HS-5 (cell line): Measurements from ENCODE around the gene NUDT3.
"Not testable (repeated sequence)": the region's sequence is repeated elsewhere in the genome, so short reads cannot be mapped to it uniquely, and the experiment has no call there.

Source experiments
- DNase-seq: peaks from one replicate; pipeline ENCODE4 v3.0.0-alpha.2; 2012; ENCODE audit warnings: low read depth

The NUDT3 gene

DNA sequence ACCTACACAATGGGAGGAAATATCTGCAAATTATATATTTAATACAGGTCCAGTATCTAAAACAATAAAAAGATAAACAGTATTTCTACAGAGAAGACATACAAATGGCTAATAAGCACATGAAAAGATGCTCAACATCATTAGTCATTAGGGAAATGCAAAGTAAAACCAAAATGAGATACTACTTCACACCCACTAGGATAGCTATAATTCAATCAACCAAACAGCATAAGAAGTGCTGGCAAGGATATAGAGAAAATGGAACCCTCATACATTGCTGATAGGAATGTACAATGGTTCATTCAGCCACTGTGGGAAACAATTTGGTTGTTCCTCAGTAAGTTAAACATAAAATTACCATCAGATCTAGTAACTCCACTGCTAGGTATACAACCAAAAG, 48.7 kb downstream of the NUDT3 start:
- no peak for DNase-seq

DNA sequence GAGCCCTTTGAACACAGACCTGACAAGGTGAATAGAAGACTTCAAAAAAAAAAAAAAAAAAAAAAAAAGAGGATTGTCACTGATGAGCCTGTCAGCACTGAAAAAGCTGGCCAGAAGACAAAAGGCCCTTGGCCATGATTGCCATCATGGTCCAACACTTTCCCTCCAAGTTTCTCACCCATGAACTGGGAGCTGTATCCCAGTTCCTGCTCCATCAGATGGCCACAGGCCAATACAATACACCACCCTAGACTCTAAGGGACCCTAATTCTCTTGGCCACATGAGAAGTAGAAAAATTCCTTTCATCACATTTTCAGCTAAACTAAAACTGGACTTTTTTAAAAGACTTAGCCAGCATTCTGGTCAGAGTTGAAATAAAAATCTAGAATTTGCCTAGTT, 50.2 kb downstream of the NUDT3 start:
- no peak for DNase-seq

DNA sequence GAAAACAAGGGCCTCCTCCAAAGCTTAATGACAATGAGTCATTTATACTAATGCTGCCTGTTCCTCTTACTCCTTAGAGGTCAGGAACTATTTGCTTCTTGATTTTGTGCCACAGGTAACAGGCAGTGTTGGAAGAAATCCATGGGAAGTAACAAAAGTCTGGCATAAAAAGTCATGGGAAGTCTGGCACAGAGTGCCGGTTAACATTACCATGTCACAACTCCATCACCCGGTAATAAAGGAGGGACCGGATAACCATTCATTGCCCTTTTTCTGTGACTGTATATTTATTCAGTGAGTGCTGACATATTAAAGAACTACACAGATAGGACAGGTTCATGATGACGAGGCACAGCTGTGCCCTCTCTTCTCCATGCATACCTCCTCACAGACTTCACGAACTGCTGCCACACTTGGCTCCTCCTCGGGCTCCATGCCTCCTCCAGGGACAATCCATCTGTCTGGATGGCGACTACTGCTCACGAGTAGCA, 50.9 kb downstream of the NUDT3 start:
- DNase-seq, result no peak

DNA sequence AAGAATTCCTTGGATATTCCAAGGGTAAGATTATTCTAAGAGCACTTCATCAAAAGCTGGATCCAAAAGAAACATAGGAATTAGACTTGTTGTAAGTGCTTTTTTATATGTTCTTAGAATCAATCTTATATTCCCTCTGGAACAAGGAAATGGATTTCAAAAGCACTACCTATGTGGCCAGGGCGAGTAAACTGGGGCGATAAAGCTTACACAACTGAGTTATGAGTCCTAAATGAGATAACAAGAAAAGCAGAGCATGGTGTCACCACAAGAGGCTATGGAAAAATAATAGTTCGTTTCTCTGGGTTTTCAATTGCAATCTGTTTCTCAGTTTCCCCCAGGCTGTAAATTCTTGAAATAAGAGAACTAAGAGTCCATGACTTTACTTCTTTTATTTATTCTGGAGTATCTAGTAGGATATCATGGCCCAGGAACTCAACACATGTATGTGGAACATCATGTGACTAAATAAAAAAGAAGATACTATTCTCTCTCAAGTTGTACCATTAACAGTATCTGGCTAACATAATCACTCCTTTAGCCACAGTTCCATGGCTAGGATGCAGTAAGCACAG, 51.5 kb downstream of the NUDT3 start:
- DNase-seq, result no peak

DNA sequence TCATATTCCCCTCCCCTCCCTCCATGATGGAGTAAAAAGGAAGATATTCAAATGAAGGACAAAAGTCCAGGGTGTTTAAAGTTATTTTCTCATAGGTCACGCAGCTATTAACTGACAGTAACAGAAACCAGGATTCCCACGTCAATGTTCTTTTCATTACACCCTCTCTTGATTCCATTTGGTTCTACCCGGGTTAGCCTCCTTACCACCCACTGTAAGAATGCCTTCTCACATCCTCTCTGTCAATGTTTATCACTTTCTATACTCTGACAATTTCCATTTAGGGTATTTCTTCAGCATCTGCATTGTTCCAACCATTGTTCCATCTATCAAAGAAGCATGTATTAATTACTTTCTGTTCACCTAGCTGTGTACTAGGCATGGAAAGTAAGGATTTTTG, 52.1 kb downstream of the NUDT3 start:
- DNase-seq, result no peak

DNA sequence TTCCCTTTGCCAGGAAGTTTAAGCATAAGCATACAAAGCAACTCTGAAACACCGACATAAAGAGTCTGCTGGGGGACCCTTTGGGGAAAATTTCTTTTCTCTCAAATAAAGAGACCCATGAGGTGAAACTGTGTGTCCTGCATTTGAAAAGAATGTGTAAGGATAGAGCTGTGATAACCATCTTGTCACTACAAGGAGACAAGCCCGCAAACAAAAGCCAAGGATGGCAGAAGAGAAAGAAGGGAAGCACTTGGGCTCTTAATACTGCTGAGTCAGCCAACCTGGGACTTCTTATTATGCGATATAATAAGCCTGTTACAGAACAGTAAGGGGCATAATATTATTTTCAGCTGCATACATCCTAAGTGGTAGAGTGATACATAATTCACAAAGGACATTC, 52.5 kb downstream of the NUDT3 start:
- DNase-seq, result no peak

DNA sequence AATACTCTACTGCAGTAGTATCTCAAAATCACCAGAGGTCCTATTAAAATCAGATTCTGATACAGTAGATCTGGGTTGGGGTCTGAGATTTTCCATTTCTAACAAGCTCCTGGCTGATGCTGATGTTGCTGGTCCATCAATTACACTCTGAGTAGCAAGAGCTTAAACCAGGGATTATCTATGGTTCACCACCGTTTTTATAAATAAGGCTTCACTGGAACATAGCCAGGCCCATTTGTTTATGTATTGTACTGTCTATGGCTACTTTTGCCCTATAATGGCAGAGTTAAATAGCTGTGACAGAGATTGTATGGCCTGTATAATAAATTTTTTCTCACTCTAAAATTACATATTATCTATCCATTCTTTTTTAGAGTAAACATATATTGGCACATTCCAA, 53.0 kb downstream of the NUDT3 start:
- no peak for DNase-seq

DNA sequence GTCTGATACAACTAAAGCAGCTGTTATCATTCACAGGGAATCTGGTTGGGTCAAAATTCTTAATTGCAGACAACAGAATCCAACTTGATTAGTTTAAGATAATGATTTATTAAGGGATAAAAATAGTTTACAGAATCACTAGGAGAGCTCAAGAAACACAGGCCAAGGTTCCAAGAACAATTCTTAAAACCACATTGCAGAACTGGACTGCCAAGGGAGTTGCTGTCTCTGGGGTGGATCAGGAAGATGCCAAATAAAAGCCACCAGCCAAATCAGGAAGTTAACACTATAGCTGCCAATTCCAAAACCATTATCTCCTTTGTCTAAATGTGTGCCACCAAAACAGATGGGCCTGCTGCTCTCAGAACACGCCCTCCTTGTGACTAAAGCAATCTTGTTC, 53.7 kb downstream of the NUDT3 start:
- no peak for DNase-seq

DNA sequence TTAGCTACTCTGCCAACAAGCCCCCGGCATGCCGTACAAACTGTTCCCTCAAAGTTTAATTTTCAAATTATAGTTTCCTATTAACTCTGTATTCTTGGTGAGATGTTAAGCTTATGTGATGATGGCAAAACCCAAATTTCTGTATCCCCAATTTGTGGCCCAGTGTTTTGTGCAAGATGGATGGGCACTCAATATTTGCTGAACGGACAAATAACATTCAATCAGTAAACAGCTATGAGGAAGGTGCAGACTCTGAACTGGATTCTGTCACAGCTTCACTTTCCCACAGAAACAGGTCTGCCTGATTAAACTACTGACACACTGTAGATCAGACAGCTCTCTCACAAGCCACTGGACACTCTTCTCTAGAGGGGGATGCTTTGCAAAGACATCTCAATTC, 54.1 kb downstream of the NUDT3 start:
- DNase-seq, result no peak

DNA sequence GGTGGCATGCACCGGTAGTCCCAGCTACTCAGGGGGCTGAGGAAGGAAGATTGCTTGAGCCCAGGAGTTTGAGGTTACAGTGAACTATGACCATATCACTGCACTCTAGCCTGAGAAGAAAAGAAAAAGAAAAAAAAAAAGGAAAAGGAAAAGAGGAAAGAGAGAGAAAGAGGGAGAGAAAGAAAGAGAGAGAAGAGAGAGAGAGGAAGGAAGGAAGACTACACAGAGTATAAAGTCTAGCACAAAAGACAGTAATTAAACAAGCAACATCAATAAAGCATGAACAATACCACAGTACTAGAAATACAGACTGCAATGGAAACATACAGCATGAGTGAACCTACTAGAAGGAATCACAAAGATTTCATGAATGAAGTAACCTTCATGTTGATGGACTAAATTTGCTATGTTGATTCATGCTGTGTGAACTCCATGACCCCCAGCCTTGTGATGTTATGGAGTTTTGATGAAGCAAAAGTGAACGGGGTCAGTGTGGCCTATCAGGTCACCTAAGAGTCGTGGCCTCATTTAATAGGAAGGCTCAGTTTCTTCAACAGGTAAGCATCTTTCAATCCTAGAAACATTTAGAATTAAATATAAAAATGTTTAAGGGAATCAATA, 57.6 kb downstream of the NUDT3 start:
- no peak for DNase-seq

DNA sequence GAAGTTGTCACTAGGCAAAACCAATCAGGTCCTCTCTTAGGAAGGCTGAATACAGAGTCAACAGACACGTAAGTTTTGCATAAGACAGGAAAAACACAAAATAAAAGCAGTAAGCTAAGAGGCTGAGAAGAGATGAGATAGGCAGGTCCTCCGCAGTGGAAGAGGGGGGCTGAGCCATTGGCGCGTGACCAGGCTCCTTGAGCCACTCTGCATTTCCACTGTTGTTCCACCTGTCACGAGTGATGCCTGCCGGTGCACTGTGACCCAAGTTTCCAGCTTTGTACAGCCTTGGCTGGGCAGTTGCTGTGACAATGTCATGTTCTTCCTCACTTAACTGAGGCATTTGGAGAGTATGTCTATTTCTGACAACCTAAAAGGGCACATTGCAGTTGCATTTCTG, 58.6 kb downstream of the NUDT3 start:
- no peak for DNase-seq

DNA sequence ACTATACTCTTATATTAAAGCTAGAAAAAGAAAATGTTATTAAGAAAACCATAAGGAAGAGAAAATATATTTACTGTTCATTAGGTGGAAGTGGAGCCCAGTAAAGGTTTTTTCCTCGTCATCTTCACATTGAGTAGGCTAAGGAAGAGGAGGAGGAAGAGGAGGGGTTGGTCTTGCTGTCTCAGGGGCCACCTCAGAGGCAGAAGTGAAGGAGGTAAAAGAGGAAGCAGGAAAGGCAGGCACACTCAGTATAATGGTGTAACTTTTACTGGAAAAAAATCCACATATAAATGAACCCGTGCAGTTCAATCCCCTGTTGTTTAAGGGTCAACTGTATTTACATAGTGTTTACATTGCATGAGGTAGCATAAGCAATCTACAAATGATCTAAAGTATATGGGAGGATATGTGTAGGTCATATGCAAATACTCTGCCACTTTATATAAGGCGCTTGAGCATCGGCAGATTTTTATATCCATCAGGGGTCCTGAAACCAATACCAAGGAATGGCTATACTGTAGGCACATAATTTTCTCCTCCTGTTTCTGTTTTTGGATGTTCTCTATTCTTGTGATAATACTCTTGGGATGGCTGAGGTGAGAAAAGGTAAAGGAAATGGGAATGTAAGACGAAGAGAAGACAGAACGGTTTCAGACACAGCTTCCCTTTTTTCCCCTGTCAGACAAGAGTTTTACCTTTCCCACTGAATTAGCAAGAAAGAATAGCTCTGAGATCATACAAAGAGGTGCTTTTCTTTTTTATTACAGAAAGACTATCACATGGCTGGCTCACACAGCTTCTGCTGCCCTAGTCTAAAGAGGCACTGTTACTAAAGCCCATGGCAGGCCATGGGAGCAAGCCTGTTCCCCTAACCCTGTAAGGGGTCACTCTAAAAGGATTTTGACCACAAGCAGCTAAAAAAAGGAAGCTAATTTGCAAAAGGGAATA, 59.9 kb downstream of the NUDT3 start:
- DNase-seq, result no peak

DNA sequence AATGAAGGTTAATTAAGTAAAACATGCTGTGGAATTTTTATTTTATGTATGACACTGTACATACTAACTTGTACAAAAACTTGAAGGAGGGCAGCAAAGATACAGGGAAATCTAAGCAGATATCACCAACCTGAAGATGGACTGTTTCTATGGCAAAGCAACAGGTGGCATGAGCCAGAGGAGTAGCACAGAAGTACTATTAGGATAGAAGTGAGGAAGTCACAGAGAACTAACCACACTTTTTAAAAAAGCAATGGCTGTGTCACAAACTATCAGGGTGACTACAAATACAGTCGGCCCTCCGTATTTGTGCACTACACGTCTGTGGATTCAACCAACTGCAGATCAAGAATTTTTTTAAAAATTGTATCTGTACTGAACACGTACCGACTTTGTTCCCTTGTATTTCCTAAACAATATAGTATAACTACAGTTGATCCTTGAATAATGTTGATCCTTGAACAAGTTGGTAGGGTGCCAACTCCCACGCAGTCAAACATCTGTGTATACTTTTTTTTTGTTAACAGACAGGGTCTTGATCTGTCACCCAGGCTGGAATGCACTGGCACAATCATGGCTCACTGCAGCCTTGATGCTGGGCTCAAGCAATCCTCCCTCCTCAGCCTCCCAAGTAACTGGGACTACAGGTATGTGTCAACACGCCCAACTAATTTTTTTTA, 61.0 kb downstream of the NUDT3 start:
- DNase-seq, result no peak

DNA sequence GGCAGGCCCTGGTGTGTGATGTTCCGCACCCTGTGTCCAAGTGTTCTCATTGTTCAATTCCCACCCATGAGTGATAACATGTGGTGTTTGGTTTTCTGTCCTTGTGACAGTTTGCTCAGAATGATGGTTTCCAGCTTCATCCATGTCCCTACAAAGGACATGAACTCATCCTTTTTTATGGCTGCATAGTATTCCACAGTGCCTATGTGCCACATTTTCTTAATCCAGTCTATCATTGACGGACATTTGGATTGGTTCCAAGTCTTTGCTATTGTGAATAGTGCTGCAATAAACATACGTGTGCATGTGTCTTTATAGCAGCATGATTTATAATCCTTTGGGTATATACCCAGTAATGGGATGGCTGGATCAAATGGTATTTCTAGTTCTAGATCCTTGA, 62.7 kb downstream of the NUDT3 start:
- DNase-seq, result not testable (repeated sequence)

DNA sequence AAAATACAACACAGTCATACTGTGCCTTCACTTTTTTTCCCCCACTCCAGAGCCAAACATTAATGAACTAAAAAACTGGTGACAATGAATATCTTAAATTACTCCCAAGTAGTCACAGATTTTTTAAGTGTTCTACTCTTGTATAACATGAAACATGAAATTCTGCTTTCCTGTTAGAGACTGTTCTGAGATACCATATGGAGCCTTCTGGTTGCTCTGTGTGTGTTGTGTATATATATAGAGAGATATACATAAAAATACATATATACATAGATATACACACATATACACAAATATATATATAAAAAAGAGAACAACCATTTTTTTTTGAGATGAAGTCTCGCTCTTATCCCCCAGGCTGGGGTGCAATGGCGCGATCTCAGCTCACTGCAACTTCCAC, 63.5 kb downstream of the NUDT3 start:
- DNase-seq, result no peak

DNA sequence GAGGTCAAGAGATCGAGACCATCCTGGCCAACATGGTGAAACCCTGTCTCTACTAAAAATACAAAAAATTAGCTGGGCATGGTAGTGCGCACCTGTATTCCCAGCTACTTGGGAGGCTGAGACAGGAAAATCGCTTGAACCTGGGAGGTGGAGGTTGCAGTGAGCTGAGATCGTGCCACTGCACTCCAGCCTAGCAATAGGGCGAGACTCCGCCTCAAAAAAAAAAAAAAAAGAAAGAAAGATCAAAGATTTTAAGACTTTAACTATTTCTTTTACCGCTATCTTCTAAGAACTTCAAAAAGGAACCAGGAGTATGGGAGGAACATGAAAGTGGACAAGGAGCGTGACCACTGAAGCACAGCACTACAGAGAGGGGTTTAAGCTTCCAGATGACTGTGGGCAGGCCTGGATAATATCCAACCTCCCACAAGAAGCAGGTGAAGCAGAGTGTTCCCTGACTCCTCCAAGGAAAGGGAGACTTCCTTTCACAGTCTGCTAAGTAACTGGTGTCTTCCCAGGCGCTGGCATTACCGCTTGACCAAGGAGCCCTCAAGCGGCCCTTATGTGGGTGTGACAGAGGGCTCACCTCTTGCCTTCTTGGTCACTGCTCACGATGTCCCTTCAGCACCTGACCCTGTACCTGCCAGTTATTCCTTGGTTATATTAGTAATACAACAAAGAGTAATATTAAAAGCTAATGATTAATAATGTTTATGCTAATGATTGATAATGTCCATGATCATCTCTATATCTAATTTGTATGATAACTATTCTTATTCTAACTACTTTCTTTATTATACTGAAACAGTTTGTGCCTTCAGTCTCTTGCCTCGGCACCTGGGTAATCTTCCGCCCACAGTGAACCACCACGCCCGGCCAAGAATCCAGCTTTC, 64.9 kb downstream of the NUDT3 start:
- DNase-seq, result not testable (repeated sequence)

DNA sequence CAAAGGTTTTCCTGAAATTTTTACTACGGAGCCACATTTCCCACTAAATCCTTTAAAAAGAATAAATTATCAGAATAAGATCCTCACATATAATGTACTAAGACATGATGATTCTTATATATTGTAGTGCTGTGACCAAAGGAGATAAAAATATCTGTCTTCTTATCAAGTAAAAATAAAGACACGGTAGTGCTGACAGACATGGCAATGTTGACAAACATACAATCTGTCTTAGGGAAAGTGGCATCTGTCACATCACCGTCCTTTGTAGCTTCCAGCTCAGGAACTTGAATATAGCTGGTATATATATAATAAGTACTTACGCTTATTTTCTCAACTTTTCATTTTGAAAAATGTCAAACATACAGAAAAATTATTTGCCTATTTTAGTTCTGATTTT, 66.8 kb downstream of the NUDT3 start:
- no peak for DNase-seq

DNA sequence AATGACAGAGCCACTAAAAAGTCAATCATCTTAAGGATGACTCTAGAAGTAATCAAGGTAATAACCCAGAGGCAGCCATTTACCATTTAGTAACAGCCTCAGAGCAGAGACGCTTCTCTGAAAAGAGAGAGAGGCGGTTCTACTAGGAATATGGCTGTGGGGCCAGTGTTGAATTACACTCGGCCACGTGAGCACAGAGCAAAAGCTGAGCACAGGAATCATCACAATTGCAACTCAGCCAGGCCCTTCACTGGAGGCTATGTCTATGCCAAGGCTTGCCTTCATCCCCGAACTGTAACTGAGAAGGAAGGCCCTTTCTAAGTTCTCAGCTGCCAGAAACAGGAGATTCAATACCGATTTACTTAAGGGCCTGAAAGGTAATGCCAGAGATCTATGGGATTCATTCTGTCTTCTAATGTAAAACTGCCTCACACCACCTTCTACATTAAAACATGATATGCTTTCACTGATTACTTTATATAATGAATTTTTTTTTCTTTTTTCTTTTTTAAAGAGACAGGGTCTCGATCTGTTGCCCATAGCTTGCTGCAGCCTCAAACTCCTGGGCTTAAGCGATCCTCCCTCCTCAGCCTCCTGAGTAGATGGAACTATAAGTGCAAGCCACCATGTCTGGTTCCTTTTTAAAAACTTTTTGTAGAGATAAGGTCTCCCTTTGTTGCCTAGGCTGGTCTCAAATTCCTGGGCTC, 67.6 kb downstream of the NUDT3 start:
- no peak for DNase-seq

DNA sequence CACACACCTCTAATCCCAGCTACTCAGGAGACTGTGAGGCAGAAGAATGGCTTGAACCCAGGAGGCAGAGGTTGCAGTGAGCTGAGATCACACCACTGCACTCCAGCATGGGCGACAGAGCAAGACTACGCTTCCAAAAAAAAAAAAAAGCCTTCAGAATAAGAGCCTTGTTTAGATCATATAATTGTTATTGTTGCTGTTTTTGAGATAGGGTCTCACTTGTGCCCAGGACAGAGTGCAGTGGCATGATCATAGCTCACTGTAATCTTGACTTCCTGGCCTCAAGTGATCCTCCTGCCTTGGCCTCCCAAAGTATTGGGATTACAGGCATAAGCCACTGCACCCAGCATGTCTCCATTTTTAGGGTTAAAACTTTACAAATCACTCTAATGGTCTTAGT, 68.2 kb downstream of the NUDT3 start:
- DNase-seq, result not testable (repeated sequence)

DNA sequence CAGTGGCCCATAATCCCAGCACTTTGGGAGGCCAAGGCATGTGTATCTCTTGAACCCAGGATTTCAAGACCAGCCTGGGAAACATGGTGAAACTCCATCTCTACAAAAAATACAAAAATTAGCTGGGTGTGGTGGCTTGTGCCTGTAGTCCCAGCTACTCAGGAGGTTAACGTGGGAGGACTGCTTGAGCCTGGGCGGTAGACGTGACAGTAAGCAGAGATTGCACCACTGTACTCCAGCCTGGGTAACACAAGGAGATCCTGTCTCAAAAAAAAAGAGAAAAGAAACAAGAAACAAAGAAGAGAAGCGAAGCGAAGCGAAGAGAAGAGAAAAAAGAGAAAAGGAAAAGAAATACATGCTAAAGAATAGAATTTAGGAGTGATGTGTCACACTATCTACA, 69.2 kb downstream of the NUDT3 start:
- no peak for DNase-seq

DNA sequence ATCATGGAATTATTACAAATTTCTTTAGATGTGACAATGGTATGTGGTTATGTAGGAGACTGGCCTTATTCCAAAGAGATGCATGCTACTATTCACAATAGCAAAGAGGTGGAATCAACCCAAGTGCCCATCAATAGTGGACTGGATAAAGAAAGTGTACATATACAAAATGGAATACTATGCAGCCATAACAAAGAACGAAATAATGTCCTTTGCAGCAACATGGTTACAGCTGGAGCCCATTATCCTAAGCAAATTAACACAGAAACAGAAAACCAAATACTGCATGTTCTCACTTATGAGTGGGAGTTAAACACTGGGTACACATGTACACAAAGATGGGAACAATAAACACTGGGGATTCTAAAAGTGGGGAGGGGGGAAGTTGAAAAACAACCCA, 69.7 kb downstream of the NUDT3 start:
- DNase-seq, result no peak
